IMR-90 (cell line): ENCODE measurements around the gene CTSL. TPM values are rescaled to one million over a fixed set of nuclear protein-coding genes. Genes with fewer than 3 reads are reported as not detected.
A peak's percentile ranks its signal among the peaks of the same experiment; 100 is the strongest.

Source experiments
- ATAC-seq: fragments of 200-7000 bp; cut with Tn5 transposase; 2 replicates; pipeline ENCODE4 v1.9.1; 2020; ENCODE audit warnings: low read depth, mild to moderate bottlenecking, moderate library complexity
- BruUV-seq: library from RNA; stranded (reverse); fragments of 400-500 nt; replicated peaks from 2 replicates; lab custom pipeline; 2021; lab: Mats Ljungman, UMichigan
- CTCF ChIA-PET: fragments of 300-600 bp; formaldehyde crosslinking; extraction: SDS; loops from one replicate; lab custom pipeline; 2021; ENCODE audit warnings: antibody characterized with exemption; lab: Yijun Ruan, JAX
- POLR2A ChIA-PET: fragments of 300-600 bp; sonication (Branson Sonifier 250); formaldehyde crosslinking; loops from one replicate; lab custom pipeline; 2022; ENCODE audit warnings: antibody characterized with exemption; ENCODE audit not compliant: unreplicated experiment; lab: Charles Lee
- DNase-seq: peaks from one replicate; pipeline ENCODE4 v3.0.0; 2013
- H2AFZ ChIP-seq: replicated peaks from 2 replicates; pipeline ENCODE3; 2013; ENCODE audit warnings: low read length, mild to moderate bottlenecking; ENCODE audit not compliant: poor library complexity
- H2AK5ac ChIP-seq: 2 replicates; pipeline ENCODE4 v1.6.1; 2013; ENCODE audit warnings: low read depth, low read length, inconsistent platforms
- H2AK9ac ChIP-seq: replicated peaks from 2 replicates; pipeline ENCODE3; 2013; ENCODE audit warnings: mild to moderate bottlenecking, low read depth, low read length, moderate library complexity; ENCODE audit not compliant: poor library complexity
- H2BK120ac ChIP-seq: 2 replicates; pipeline ENCODE4 v1.6.1; 2013; ENCODE audit warnings: low read depth, low read length, inconsistent platforms
- H2BK15ac ChIP-seq: 3 replicates; pipeline ENCODE4 v1.6.1; 2013; ENCODE audit warnings: low read depth, low read length, inconsistent platforms
- H2BK20ac ChIP-seq: 2 replicates; pipeline ENCODE4 v1.6.1; 2013; ENCODE audit warnings: low read depth, mild to moderate bottlenecking, inconsistent platforms, low read length, moderate library complexity
- H2BK5ac ChIP-seq: 2 replicates; pipeline ENCODE4 v1.6.1; 2013; ENCODE audit warnings: mild to moderate bottlenecking, low read depth, low read length, inconsistent platforms; ENCODE audit not compliant: poor library complexity, severe bottlenecking
- H3K14ac ChIP-seq: replicated peaks from 2 replicates; pipeline ENCODE4 v1.6.1; 2013; ENCODE audit warnings: low read depth, low read length, inconsistent platforms
- H3K18ac ChIP-seq: 2 replicates; pipeline ENCODE4 v1.6.1; 2013; ENCODE audit warnings: low read depth, low read length, control low read depth
- H3K23ac ChIP-seq: 2 replicates; pipeline ENCODE4 v1.6.1; 2013; ENCODE audit warnings: low read depth, low read length, inconsistent platforms
- H3K27ac ChIP-seq: 2 replicates; pipeline ENCODE4 v1.5.1; 2013; ENCODE audit warnings: mild to moderate bottlenecking, control low read depth, low read length; ENCODE audit not compliant: insufficient read depth
- H3K27me3 ChIP-seq: 2 replicates; pipeline ENCODE4 v1.6.1; 2013; ENCODE audit warnings: low read length; ENCODE audit not compliant: control insufficient read depth, insufficient read depth
- H3K36me3 ChIP-seq: 2 replicates; pipeline ENCODE4 v1.6.1; 2013; ENCODE audit warnings: low read length, mixed read lengths; ENCODE audit not compliant: control insufficient read depth, insufficient read depth
- H3K4ac ChIP-seq: 2 replicates; pipeline ENCODE4 v1.6.1; 2013; ENCODE audit warnings: low read depth, low read length, inconsistent platforms
- H3K4me1 ChIP-seq: 2 replicates; pipeline ENCODE4 v1.6.1; 2013; ENCODE audit warnings: low read length, mixed read lengths; ENCODE audit not compliant: control insufficient read depth, insufficient read depth
- H3K4me2 ChIP-seq: 2 replicates; pipeline ENCODE4 v1.6.1; 2013; ENCODE audit warnings: low read depth, mild to moderate bottlenecking, control low read depth, low read length, moderate library complexity
- H3K4me3 ChIP-seq: 2 replicates; pipeline ENCODE4 v1.5.1; 2013; ENCODE audit warnings: low read depth, mild to moderate bottlenecking, control low read depth, low read length, moderate library complexity; ENCODE audit not compliant: insufficient read depth
- H3K56ac ChIP-seq: 2 replicates; pipeline ENCODE4 v1.6.1; 2013; ENCODE audit warnings: low read length, inconsistent platforms; ENCODE audit not compliant: insufficient read depth; ENCODE audit errors: extremely low read depth
- H3K79me1 ChIP-seq, 2 experiments: 2 replicates each; pipeline ENCODE4 v1.6.1; 2013; ENCODE audit warnings: low read length in 2 of 2, inconsistent platforms in 1 of 2, low read depth in 1 of 2
- H3K9ac ChIP-seq: 2 replicates; pipeline ENCODE4 v1.6.1; 2013; ENCODE audit warnings: low read depth, low read length, control low read depth
- H3K9me1 ChIP-seq: 2 replicates; pipeline ENCODE4 v1.6.1; 2013; ENCODE audit warnings: low read length, inconsistent platforms; ENCODE audit not compliant: insufficient read depth
- H3K9me3 ChIP-seq: 2 replicates; pipeline ENCODE4 v1.6.1; 2013; ENCODE audit warnings: low read length; ENCODE audit not compliant: control insufficient read depth, insufficient read depth
- H4K20me1 ChIP-seq: 2 replicates; pipeline ENCODE4 v1.6.1; 2013; ENCODE audit warnings: low read length, inconsistent platforms; ENCODE audit not compliant: insufficient read depth
- H4K5ac ChIP-seq: 2 replicates; pipeline ENCODE4 v1.6.1; 2013; ENCODE audit warnings: mild to moderate bottlenecking, low read depth, low read length, control low read depth
- H4K8ac ChIP-seq, 2 experiments: 2 replicates each; pipeline ENCODE4 v1.6.1; 2013; ENCODE audit warnings: low read depth in 2 of 2, low read length in 2 of 2, control low read depth in 1 of 2, inconsistent platforms in 1 of 2
- H4K91ac ChIP-seq: 2 replicates; pipeline ENCODE4 v1.6.1; 2013; ENCODE audit warnings: low read depth, low read length, inconsistent platforms; ENCODE audit not compliant: insufficient read depth
- MAFK ChIP-seq: IDR thresholded peaks from 2 replicates; pipeline ENCODE4 v1.6.1; 2012; ENCODE audit warnings: low read depth, low read length, improper control_type of control experiment
- SMC3 ChIP-seq: fragments of 150-350 bp; IDR thresholded peaks from 2 replicates; pipeline ENCODE4 v1.6.1; 2016; ENCODE audit warnings: low read depth, mild to moderate bottlenecking, antibody characterized with exemption, low read length, moderate library complexity
- WGBS, 2 experiments: methylation state at CpG; one replicate each; pipeline versions ENCODE4 v1.1.5 to v1.1.7; 2013; ENCODE audit warnings: missing lambda C conversion rate in 2 of 2; ENCODE audit not compliant: insufficient read length in 1 of 2; ENCODE audit errors: extremely low coverage in 2 of 2; 5-methylcytosine and 5-hydroxymethylcytosine counted together
- dilution Hi-C: fragments of 300-500 bp; cut with HindIII; formaldehyde crosslinking; loops from one replicate; pipeline ENCODE4 v1.14.3; 2018; ENCODE audit warnings: low sequenced_read_pairs; ENCODE audit not compliant: unreplicated experiment
- in situ Hi-C: fragments of 300-500 bp; cut with MboI; formaldehyde crosslinking; loops from 3 replicates; pipeline ENCODE4 v1.14.3; 2019; ENCODE audit warnings: low sequenced_read_pairs, inconsistent platforms, mixed read lengths
- intact Hi-C: fragments of 100-400 bp; cut with micrococcal nuclease; formaldehyde crosslinking; loops from 2 replicates; pipeline ENCODE4 v1.10.0; 2022
- polyA plus RNA-seq, 3 experiments: library from polyadenylated mRNA; depleted of rRNA; stranded (reverse); fragments of >200 nt; gene quantifications; 2 replicates each; pipeline ENCODE4 v1.2.3, GENCODE V29; 2012; ENCODE audit warnings: low replicate concordance in 1 of 3
- total RNA-seq: library from RNA; depleted of rRNA; stranded (reverse); fragments of >200 nt; gene quantifications from 2 replicates; pipeline ENCODE4 v1.2.3, GENCODE V29; 2012
- TF ChIP-seq, protein P1 (sequence below): conservative IDR thresholded peaks from 2 replicates; pipeline ENCODE4 v1.5.1; 2012; ENCODE audit warnings: mild to moderate bottlenecking, low read depth, low read length, improper control_type of control experiment

CTSL gene
- total and polyA plus RNA-seq, 2 of the 4 experiments (the other 2 are of a cell fraction): 57.0 to 112 TPM

DNA sequence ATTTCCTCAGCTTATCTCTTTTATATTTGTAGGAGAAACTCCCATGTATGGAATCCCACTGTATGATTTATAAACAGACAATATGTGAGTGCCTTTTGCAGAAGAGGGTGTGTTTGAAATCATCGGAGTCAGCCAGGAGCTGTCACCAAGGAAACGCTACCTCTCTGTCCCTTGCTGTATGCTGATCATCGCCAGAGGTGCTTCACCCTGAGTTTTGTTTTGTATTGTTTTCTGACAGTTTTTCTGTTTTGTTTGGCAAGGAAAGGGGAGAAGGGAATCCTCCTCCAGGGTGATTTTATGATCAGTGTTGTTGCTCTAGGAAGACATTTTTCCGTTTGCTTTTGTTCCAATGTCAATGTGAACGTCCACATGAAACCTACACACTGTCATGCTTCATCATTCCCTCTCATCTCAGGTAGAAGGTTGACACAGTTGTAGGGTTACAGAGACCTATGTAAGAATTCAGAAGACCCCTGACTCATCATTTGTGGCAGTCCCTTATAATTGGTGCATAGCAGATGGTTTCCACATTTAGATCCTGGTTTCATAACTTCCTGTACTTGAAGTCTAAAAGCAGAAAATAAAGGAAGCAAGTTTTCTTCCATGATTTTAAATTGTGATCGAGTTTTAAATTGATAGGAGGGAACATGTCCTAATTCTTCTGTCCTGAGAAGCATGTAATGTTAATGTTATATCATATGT lies 18.0 kb upstream of the CTSL start:
- Histone ChIP-seq H3K27me3 (no peaks in the 10 kb centered on the region), H3K56ac (no peak overlapping the region), H3K4me1 (peaks cover 10% of the 10 kb centered on the region), H3K9ac (no peak overlapping the region), H3K4me2 (no peak overlapping the region), H3K27ac (no peak overlapping the region), H3K23ac (no peak overlapping the region), H3K9me3 (no peaks in the 10 kb centered on the region), H3K4ac (no peak overlapping the region), H2AFZ (no peak overlapping the region), H3K36me3 (no peaks in the 10 kb centered on the region), H2BK20ac (no peak overlapping the region), H2AK5ac (no peak overlapping the region), H4K5ac (no peak overlapping the region; the same call in 1 of the 2 replicates), H2BK5ac (no peak overlapping the region), H3K18ac (no peak overlapping the region; the same call in 1 of the 2 replicates), H4K8ac (no peak overlapping the region), H2AK9ac (no peak overlapping the region), H4K20me1 (no peaks in the 10 kb centered on the region), H2BK120ac (no peak overlapping the region), H3K14ac (no peak overlapping the region), H3K4me3 (no peak overlapping the region), H3K9me1 (peaks cover 13% of the 10 kb centered on the region), H2BK15ac (no peak overlapping the region), H4K91ac (no peak overlapping the region), H3K79me1 (peaks cover 0 to 3% of the 10 kb centered on the region in 2 experiments; a peak in 2 of 4 replicates)
- DNase-seq (peak; percentile 28), ATAC-seq (no peak)
- POLR2A ChIA-PET: no interaction called here
- in situ Hi-C loops: loop anchor here (25.0 kb wide), 1 partner anchor 854 kb away; no protein-coding TSS in a partner anchor
- TF ChIP-seq, protein P1, sequence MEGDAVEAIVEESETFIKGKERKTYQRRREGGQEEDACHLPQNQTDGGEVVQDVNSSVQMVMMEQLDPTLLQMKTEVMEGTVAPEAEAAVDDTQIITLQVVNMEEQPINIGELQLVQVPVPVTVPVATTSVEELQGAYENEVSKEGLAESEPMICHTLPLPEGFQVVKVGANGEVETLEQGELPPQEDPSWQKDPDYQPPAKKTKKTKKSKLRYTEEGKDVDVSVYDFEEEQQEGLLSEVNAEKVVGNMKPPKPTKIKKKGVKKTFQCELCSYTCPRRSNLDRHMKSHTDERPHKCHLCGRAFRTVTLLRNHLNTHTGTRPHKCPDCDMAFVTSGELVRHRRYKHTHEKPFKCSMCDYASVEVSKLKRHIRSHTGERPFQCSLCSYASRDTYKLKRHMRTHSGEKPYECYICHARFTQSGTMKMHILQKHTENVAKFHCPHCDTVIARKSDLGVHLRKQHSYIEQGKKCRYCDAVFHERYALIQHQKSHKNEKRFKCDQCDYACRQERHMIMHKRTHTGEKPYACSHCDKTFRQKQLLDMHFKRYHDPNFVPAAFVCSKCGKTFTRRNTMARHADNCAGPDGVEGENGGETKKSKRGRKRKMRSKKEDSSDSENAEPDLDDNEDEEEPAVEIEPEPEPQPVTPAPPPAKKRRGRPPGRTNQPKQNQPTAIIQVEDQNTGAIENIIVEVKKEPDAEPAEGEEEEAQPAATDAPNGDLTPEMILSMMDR: no peak
- TF ChIP-seq MAFK: 0 out of 2 replicates have a peak, but pooled peaks have one; percentile 14
- no peak for TF ChIP-seq SMC3
- no TSS peak for BruUV-seq
- CTCF ChIA-PET: no interaction called here
- dilution Hi-C loops: no loop called here
- WGBS, 2 experiments: 80% methylated on average over 1 of the region's 6 CpGs; no CpG with 5 or more reads in 1 of the 2 experiments
- intact Hi-C loops: no loop called here
